Upper lobe of left lung (tissue), 6 donors: ENCODE results near the gene ZNF485. TPM values are rescaled to one million over a fixed set of nuclear protein-coding genes. Genes with fewer than 3 reads are reported as not detected.

Source experiments
- ATAC-seq, 2 donors: fragments of 200-7000 bp; cut with Tn5 transposase; one replicate each; pipeline ENCODE4 v1.9.1; 2022; ENCODE audit warnings: mild to moderate bottlenecking in 2 of 2, moderate library complexity in 2 of 2; ENCODE audit not compliant: low FRiP score in 2 of 2
- DNase-seq, 2 donors: peaks; one replicate each; pipeline ENCODE4 v3.0.0-alpha.2; 2019 to 2020
- H3K27ac ChIP-seq, 4 donors: fragments of 200-600 bp; sonication (generic); one replicate each; pipeline ENCODE4 v1.5.1; 2016 to 2019
- H3K27me3 ChIP-seq, 4 donors: fragments of 200-600 bp; sonication (generic); one replicate each; pipeline ENCODE4 v1.5.1; 2017 to 2019
- H3K36me3 ChIP-seq, 4 donors: fragments of 200-600 bp; sonication (generic); one replicate each; pipeline ENCODE4 v1.5.1; 2016 to 2019
- H3K4me1 ChIP-seq, 4 donors: fragments of 200-600 bp; sonication (generic); one replicate each; pipeline ENCODE4 v1.5.1; 2018 to 2019
- H3K4me3 ChIP-seq, 4 donors: fragments of 200-600 bp; sonication (generic); one replicate each; pipeline ENCODE4 v1.5.1; 2017 to 2019; ENCODE audit warnings: mild to moderate bottlenecking in 2 of 4, moderate library complexity in 1 of 4
- H3K9me3 ChIP-seq, 4 donors: fragments of 200-600 bp; sonication (generic); one replicate each; pipeline ENCODE4 v1.5.1; 2018 to 2019
- EP300 ChIP-seq, 4 donors: sonication (generic); formaldehyde crosslinking; IDR thresholded peaks; one replicate each; pipeline ENCODE4 v1.5.1; 2017; ENCODE audit warnings: antibody characterized with exemption in 4 of 4, control low read depth in 2 of 4
- POLR2A ChIP-seq, 4 donors: fragments of 450-650 bp; IDR thresholded peaks; one replicate each; pipeline ENCODE4 v1.5.1; 2016 to 2017; ENCODE audit warnings: antibody characterized with exemption in 4 of 4, mild to moderate bottlenecking in 2 of 4
- POLR2AphosphoS5 ChIP-seq, 2 donors: sonication (generic); formaldehyde crosslinking; IDR thresholded peaks; one replicate each; pipeline ENCODE4 v1.5.1; 2017; ENCODE audit warnings: antibody characterized with exemption in 2 of 2
- WGBS, 2 donors: methylation state at CpG; one replicate each; pipeline ENCODE4 v1.1.5; 2017 to 2018; 5-methylcytosine and 5-hydroxymethylcytosine counted together
- total RNA-seq, 6 donors: library from RNA; depleted of rRNA in 4 of 6; stranded (reverse); fragments of >200 nt in 4 of 6; gene quantifications; one replicate each; pipeline versions ENCODE4 v1.1.0 to v1.2.1, GENCODE V29; 2016 to 2021
- TF ChIP-seq, protein P1 (sequence below), 6 experiments: fragments of 450-650 bp in 4 of 6; fragments of 200-600 bp in 2 of 6; sonication (generic) in 2 of 6; IDR thresholded peaks; one replicate each; pipeline ENCODE4 v1.5.1; 2016 to 2019; ENCODE audit warnings: antibody characterized with exemption in 6 of 6
- donor health status: DM: no; HTN: no; CAD: no; lungs with moderate emphysema.
- donor health status: DM: no; HTN: yes; CAD: no; lungs with severe emphysema.

The ZNF485 gene
- total RNA-seq, 6 donors from 2014 or later: 2.1 to 7.7 (median 3.2) TPM

DNA sequence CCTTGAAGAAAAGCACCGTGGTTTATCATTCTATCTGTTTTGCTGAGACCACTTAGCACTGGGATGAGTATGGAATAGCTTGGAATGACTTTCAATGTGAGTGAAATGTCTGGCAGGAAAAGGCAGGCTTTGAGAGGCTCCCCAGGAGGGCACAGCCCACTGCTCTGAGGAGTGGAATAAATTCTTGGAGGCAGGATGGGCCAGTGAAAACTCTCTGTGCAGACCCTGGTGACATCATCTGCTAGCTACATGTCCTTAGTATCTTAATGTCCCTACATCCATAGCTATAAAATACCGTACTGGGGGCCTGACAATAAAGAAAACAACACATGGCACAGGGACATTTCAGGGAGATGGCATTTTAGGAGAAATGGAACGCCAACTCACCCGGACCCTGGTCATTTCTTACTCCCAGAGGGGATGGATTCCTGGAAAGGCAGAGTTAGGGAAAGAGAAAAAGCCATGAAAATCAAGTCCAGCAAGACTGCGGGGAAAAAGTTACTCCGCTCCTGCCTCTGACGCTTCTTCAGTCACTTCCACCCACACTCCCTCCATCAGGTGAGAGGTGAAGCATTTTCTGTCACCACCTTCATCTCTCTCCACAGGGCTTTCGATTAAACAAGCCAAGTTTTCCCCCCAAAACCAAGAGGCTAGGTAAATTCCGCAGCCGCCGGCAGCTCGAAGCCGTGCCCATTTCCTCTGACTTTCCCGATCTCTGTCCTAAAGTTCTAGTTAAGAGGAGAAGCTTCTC, 32.8 kb upstream of the ZNF485 start:
- DNase-seq (no peak), ATAC-seq (no peak)
- peaks cover 4 to 24% (median 8%) of the 10 kb centered on the region in 4 donors for H3K4me1 ChIP-seq
- WGBS, 2 donors: 59 to 68% methylated on average over 14 of the region's 14 CpGs
- no peaks in the 10 kb centered on the region for H3K36me3 ChIP-seq
- H3K9me3 ChIP-seq: no peaks in the 10 kb centered on the region
- H3K27ac ChIP-seq: peak overlapping the region in 3 of 4 donors; percentile 50 to 79 (median 59)
- peak overlapping the region; percentile 27 to 67 (median 52) for H3K4me3 ChIP-seq
- H3K27me3 ChIP-seq: no peaks in the 10 kb centered on the region
- TF ChIP-seq POLR2AphosphoS5 (IDR thresholded peaks at IDR 0.05) (no peak), EP300 (IDR thresholded peaks at IDR 0.05) (no peak), POLR2A (IDR thresholded peaks at IDR 0.05) (no peak)
- TF ChIP-seq, protein P1, sequence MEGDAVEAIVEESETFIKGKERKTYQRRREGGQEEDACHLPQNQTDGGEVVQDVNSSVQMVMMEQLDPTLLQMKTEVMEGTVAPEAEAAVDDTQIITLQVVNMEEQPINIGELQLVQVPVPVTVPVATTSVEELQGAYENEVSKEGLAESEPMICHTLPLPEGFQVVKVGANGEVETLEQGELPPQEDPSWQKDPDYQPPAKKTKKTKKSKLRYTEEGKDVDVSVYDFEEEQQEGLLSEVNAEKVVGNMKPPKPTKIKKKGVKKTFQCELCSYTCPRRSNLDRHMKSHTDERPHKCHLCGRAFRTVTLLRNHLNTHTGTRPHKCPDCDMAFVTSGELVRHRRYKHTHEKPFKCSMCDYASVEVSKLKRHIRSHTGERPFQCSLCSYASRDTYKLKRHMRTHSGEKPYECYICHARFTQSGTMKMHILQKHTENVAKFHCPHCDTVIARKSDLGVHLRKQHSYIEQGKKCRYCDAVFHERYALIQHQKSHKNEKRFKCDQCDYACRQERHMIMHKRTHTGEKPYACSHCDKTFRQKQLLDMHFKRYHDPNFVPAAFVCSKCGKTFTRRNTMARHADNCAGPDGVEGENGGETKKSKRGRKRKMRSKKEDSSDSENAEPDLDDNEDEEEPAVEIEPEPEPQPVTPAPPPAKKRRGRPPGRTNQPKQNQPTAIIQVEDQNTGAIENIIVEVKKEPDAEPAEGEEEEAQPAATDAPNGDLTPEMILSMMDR (IDR thresholded peaks at IDR 0.05): no peak

- Histone ChIP-seq H3K36me3 (no peaks in the 10 kb centered on the region), H3K4me1 (peaks cover 4 to 24% (median 8%) of the 10 kb centered on the region in 4 donors), H3K9me3 (no peaks in the 10 kb centered on the region), H3K27me3 (no peaks in the 10 kb centered on the region), H3K4me3 (peak within 1 kb of the TSS; percentile 27 to 67 (median 52)), H3K27ac (peak within 1 kb of the TSS; percentile 26 to 79 (median 54))
- TF ChIP-seq POLR2AphosphoS5 (IDR thresholded peaks at IDR 0.05) (peak; percentile 62 to 74), POLR2A (IDR thresholded peaks at IDR 0.05) (peak in 1 of 4 donors; percentile 45), EP300 (IDR thresholded peaks at IDR 0.05) (peak in 1 of 4 donors; percentile 57)
- TF ChIP-seq, protein P1 (IDR thresholded peaks at IDR 0.05): peak in 1 of 6 experiments; percentile 37
- DNase-seq (peak; percentile 91 to 97), ATAC-seq (peak; percentile 91 to 98)
- 5 to 18% methylated on average over 21 to 37 of the region's 78 CpGs for WGBS, 2 donors
These were observed 32.0 kb upstream of the ZNF485 start, which contains the start of gene ZNF239 for GRCh38 chr10:43574001-43574892. Gene ZNF239 (minus strand): TSS chr10:43574616. CDS start chr10:43558079, 16,537 bp downstream.

DNA sequence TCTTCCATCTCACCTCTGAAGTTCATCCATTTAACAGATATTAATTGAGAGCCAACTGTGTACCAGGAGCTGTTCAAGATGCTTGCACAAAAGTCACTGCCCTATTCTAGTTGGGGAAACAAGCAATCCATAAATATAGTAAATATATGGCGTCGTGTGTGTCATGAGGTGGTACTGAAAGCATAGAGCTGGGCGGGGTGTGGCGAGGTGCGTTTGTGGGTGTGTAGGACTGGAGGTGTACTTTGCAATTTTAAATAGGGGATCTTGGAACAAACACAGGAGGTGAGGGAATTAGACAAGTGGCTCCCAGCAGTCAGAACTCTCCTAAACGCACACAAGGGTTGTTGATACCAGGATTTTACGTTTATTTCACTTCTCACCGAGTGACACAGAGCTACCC, 31.3 kb upstream of the ZNF485 start:
- WGBS, 2 donors: 90 to 92% methylated on average over 8 of the region's 8 CpGs
- peak overlapping the region in 1 of 4 donors; percentile 59 for H3K27ac ChIP-seq

DNA sequence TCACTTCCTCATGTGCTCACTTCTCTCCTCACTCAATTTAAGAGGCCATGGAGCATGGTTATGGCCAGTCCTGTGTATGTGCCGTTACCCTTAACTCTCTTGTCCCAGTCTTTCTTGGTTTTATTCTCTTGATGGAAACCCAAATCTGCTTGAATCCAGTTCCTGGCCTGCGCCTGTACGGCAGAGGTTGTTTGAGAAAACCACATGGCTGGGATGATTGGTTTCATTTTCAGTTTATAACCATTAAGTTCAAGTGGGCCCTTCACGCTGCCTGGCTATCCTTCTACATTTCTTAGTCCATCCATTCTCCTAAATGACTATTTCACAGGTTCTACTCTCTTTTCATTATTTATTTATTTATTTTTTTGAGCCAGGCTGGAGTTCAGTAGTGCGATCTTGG, 30.2 kb upstream of the ZNF485 start:
- peaks cover 4 to 21% (median 8%) of the 10 kb centered on the region in 4 donors for H3K4me1 ChIP-seq
- no peak overlapping the region for H3K27ac ChIP-seq
- WGBS, 2 donors: 89 to 94% methylated on average over 5 of the region's 5 CpGs
- no peaks in the 10 kb centered on the region for H3K36me3 ChIP-seq
- H3K9me3 ChIP-seq: no peaks in the 10 kb centered on the region
- no peak overlapping the region for H3K4me3 ChIP-seq
- TF ChIP-seq EP300 (IDR thresholded peaks at IDR 0.05): no peak
- TF ChIP-seq, protein P1 (IDR thresholded peaks at IDR 0.05): no peak
- TF ChIP-seq POLR2AphosphoS5 (IDR thresholded peaks at IDR 0.05): no peak
- TF ChIP-seq POLR2A (IDR thresholded peaks at IDR 0.05): no peak
- ATAC-seq: no peak
- no peaks in the 10 kb centered on the region for H3K27me3 ChIP-seq
- DNase-seq: no peak

More for the DNA sequence above, 31.3 kb upstream of the ZNF485 start:
- no peak for TF ChIP-seq POLR2A (IDR thresholded peaks at IDR 0.05)
- no peak for TF ChIP-seq EP300 (IDR thresholded peaks at IDR 0.05)
- no peak for TF ChIP-seq POLR2AphosphoS5 (IDR thresholded peaks at IDR 0.05)
- TF ChIP-seq, protein P1 (IDR thresholded peaks at IDR 0.05): no peak
- Histone ChIP-seq H3K4me3 (peak overlapping the region in 3 of 4 donors; percentile 48 to 67 (median 57)), H3K4me1 (peaks cover 4 to 24% (median 8%) of the 10 kb centered on the region in 4 donors), H3K36me3 (no peaks in the 10 kb centered on the region), H3K27me3 (no peaks in the 10 kb centered on the region), H3K9me3 (no peaks in the 10 kb centered on the region)
- no peak for DNase-seq
- ATAC-seq: no peak
